GM12878 (cell line): ENCODE data around the gene TMEM198. TPM values are rescaled to one million over a fixed set of nuclear protein-coding genes. Genes with fewer than 3 reads are reported as not detected.

Experiments
- ATAC-seq: fragments of 200-7000 bp; cut with Tn5 transposase; 3 replicates; pipeline ENCODE4 v1.9.1; 2020; ENCODE audit warnings: mild to moderate bottlenecking, moderate library complexity
- BruUV-seq: library from RNA; stranded (reverse); fragments of 400-500 nt; replicated peaks from 2 replicates; lab custom pipeline; 2021; lab: Mats Ljungman, UMichigan
- CTCF ChIA-PET: fragments of 300-600 bp; sonication (Branson Sonifier 250); formaldehyde crosslinking; extraction: SDS; loops from one replicate; lab custom pipeline; 2021; ENCODE audit warnings: inconsistent platforms; lab: Yijun Ruan, JAX
- POLR2A ChIA-PET: fragments of 350-600 bp; formaldehyde crosslinking; extraction: SDS; loops from one replicate; lab custom pipeline; 2021; ENCODE audit warnings: inconsistent platforms; lab: Charles Lee
- RAD21 ChIA-PET: fragments of 300-600 bp; sonication (Branson Sonifier 250); formaldehyde crosslinking; loops from one replicate; lab custom pipeline; 2023; ENCODE audit warnings: antibody characterized with exemption; ENCODE audit not compliant: unreplicated experiment; lab: Charles Lee
- SMC1A ChIA-PET: fragments of 300-600 bp; sonication (Branson Sonifier 250); formaldehyde crosslinking; loops from one replicate; lab custom pipeline; 2023; ENCODE audit not compliant: unreplicated experiment, uncharacterized antibody; lab: Charles Lee
- DNase-seq: peaks from one replicate; pipeline ENCODE4 v3.0.0-alpha.2; 2011; ENCODE audit warnings: low read depth, low spot score
- FAIRE-seq: peaks from 3 replicates; lab custom pipeline; 2011; peaks lifted over from hg19 to GRCh38; lab: Jason Lieb, UNC
- H2AFZ ChIP-seq: 2 replicates; pipeline ENCODE4 v1.6.0; 2011; ENCODE audit warnings: low read depth, low read length, control low read depth; ENCODE audit not compliant: control insufficient read depth
- H3K27ac ChIP-seq: 2 replicates; pipeline ENCODE4 v1.5.1; 2011; ENCODE audit warnings: control low read depth; ENCODE audit not compliant: control insufficient read depth, insufficient read depth
- H3K27me3 ChIP-seq, 2 experiments: replicated peaks in 1 of 2; 2 replicates each; pipeline versions ENCODE4 v1.6.0 to v1.6.1; 2011; ENCODE audit warnings: low read length in 1 of 2; ENCODE audit not compliant: control insufficient read depth in 2 of 2, insufficient read depth in 2 of 2
- H3K36me3 ChIP-seq, 2 experiments: 2 replicates each; pipeline ENCODE4 v1.5.1; 2011; ENCODE audit warnings: low read length in 1 of 2; ENCODE audit not compliant: control insufficient read depth in 2 of 2, insufficient read depth in 2 of 2
- H3K4me1 ChIP-seq: 2 replicates; pipeline ENCODE4 v1.6.1; 2011; ENCODE audit warnings: mild to moderate bottlenecking, low read length, moderate library complexity, mixed read lengths; ENCODE audit not compliant: control insufficient read depth, insufficient read depth
- H3K4me2 ChIP-seq: 2 replicates; pipeline ENCODE4 v1.6.0; 2011; ENCODE audit warnings: control low read depth; ENCODE audit not compliant: control insufficient read depth, insufficient read depth
- H3K4me3 ChIP-seq: fragments of 200-600 bp; sonication (generic); 2 replicates; pipeline ENCODE4 v1.5.1; 2016
- H3K79me2 ChIP-seq: 2 replicates; pipeline ENCODE4 v1.6.0; 2011; ENCODE audit warnings: low read length; ENCODE audit not compliant: control insufficient read depth, insufficient read depth
- H3K9ac ChIP-seq: 2 replicates; pipeline ENCODE4 v1.8.0; 2011; ENCODE audit warnings: low read length, control low read depth, mixed read lengths; ENCODE audit not compliant: control insufficient read depth, insufficient read depth
- H3K9me3 ChIP-seq: replicated peaks from 3 replicates; pipeline ENCODE4 v1.5.1; 2011; ENCODE audit warnings: mild to moderate bottlenecking, low read length; ENCODE audit not compliant: control insufficient read depth, insufficient read depth
- H4K20me1 ChIP-seq: 2 replicates; pipeline ENCODE4 v1.6.0; 2011; ENCODE audit not compliant: control insufficient read depth, insufficient read depth
- BCLAF1 ChIP-seq: fragments of 450-650 bp; IDR thresholded peaks from 2 replicates; pipeline ENCODE4 v1.6.1; 2017; ENCODE audit warnings: antibody characterized with exemption, mild to moderate bottlenecking, moderate library complexity
- KAT2A ChIP-seq: conservative IDR thresholded peaks from 2 replicates; pipeline ENCODE4 v1.6.1; 2011; ENCODE audit warnings: low read depth, low read length; ENCODE audit not compliant: control insufficient read depth
- RAD51 ChIP-seq: fragments of 450-650 bp; IDR thresholded peaks from 2 replicates; pipeline ENCODE4 v1.6.1; 2016; ENCODE audit warnings: moderate library complexity, mild to moderate bottlenecking, inconsistent platforms
- STAT3 ChIP-seq: IDR thresholded peaks from 2 replicates; pipeline ENCODE4 v1.6.1; 2011; ENCODE audit warnings: low read depth, low read length, improper control_type of control experiment
- SUZ12 ChIP-seq: fragments of 200-600 bp; sonication (generic); IDR thresholded peaks from one replicate; pipeline ENCODE4 v1.6.1; 2018; ENCODE audit warnings: antibody characterized with exemption, mild to moderate bottlenecking; ENCODE audit not compliant: unreplicated experiment
- ZNF384 ChIP-seq: IDR thresholded peaks from 2 replicates; pipeline ENCODE4 v1.6.1; 2012; ENCODE audit warnings: low read depth, mild to moderate bottlenecking, low read length, improper control_type of control experiment, borderline replicate concordance
- WGBS: methylation state at CpG from one replicate; pipeline ENCODE4 v1.1.6; 2016; ENCODE audit warnings: low lambda C conversion rate; ENCODE audit not compliant: insufficient replicate concordance, insufficient coverage; ENCODE audit errors: missing lambda C conversion rate; 5-methylcytosine and 5-hydroxymethylcytosine counted together
- in situ Hi-C: fragments of 300-500 bp; cut with MboI; formaldehyde crosslinking; loops from 9 replicates; pipeline ENCODE4 v1.14.3; 2018; ENCODE audit warnings: mixed read lengths
- intact Hi-C: fragments of 100-400 bp; cut with micrococcal nuclease; formaldehyde crosslinking; loops from one replicate; pipeline ENCODE4 v1.14.2; 2022; ENCODE audit not compliant: unreplicated experiment
- polyA plus RNA-seq, 11 experiments: library from polyadenylated mRNA; depleted of rRNA in 4 of 11; unstranded in 6 of 11; stranded (reverse) in 5 of 11; fragments of >200 nt; fragmentation: Nextera tagmentation in 4 of 11; fragmentation: Illumina TruSeq in 1 of 11; extraction: Ambion mirVana in 4 of 11; extraction: Trizol in 1 of 11; gene quantifications; 1 replicate in 1 of 11; 2 replicates in 10 of 11; pipeline versions ENCODE4 v1.2.1 to v1.2.3, GENCODE V29; 2011 to 2016; ENCODE audit warnings: inconsistent platforms in 2 of 11, missing spikeins in 2 of 11, low read depth in 1 of 11
- total RNA-seq, 4 experiments: library from RNA; depleted of rRNA in 3 of 4; stranded (reverse); fragments of >200 nt in 3 of 4; fragmentation: Illumina TruSeq in 1 of 4; extraction: Trizol in 1 of 4; gene quantifications; 2 replicates each; pipeline versions ENCODE4 v1.2.1 to v1.2.3, GENCODE V29; 2013 to 2021
- TF ChIP-seq, protein P1 (sequence below): IDR thresholded peaks from 2 replicates; pipeline ENCODE4 v1.6.1; 2011; ENCODE audit warnings: low read depth, low read length, improper control_type of control experiment, borderline replicate concordance

Gene TMEM198
- total and polyA plus RNA-seq, 10 of the 15 experiments (the other 5 are each of a cell fraction or from before 2014, with no cell fraction given), result 0.16 to 1.2 (median 0.65) TPM; not detected in 2

GRCh38 chr2:219495531-219496122, 48.2 kb upstream of the TMEM198 start (continued):
- TF ChIP-seq, protein P1, sequence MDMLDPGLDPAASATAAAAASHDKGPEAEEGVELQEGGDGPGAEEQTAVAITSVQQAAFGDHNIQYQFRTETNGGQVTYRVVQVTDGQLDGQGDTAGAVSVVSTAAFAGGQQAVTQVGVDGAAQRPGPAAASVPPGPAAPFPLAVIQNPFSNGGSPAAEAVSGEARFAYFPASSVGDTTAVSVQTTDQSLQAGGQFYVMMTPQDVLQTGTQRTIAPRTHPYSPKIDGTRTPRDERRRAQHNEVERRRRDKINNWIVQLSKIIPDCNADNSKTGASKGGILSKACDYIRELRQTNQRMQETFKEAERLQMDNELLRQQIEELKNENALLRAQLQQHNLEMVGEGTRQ, result peak; percentile 68
- TF ChIP-seq KAT2A, result no peak
- no peak for TF ChIP-seq STAT3
- TF ChIP-seq RAD51, result peak; percentile 79
- TF ChIP-seq BCLAF1, result no peak
- TF ChIP-seq, all 136 proteins: peak for 8

GRCh38 chr2:219496247-219496824, 47.5 kb upstream of the TMEM198 start:
- intact Hi-C loops (no loop called here), in situ Hi-C loops (no loop called here)
- no TSS peak for BruUV-seq
- Histone ChIP-seq H3K79me2 (peaks cover 11% of the 10 kb centered on the region), H3K27me3 (peaks cover 11 to 15% of the 10 kb centered on the region in 2 experiments), H3K36me3 (no peaks in the 10 kb centered on the region), H2AFZ (no peak overlapping the region), H3K9me3 (no peaks in the 10 kb centered on the region; the same call in 2 of the 3 replicates), H4K20me1 (no peaks in the 10 kb centered on the region), H3K4me3 (no peak overlapping the region), H3K4me2 (no peak overlapping the region), H3K27ac (no peak overlapping the region), H3K9ac (no peak overlapping the region), H3K4me1 (peaks cover 15% of the 10 kb centered on the region)
- RAD21 ChIA-PET, result interaction anchor here (0.6 to 3.6 kb wide), 8 partner anchors 22 to 189 kb away, joined by 3 to 42 read pairs (median 6); no protein-coding TSS in a partner anchor
- FAIRE-seq (no peak), ATAC-seq (no peak), DNase-seq (no peak)
- SMC1A ChIA-PET, result interaction anchor here (0.8 to 3.0 kb wide), 4 partner anchors 12 to 146 kb away, joined by 3 to 41 read pairs (median 4); no protein-coding TSS in a partner anchor
- WGBS, result 36% methylated on average over 20 of the region's 20 CpGs
- TF ChIP-seq SUZ12, result peak; percentile 33
- no peak for TF ChIP-seq ZNF384
- POLR2A ChIA-PET, result interaction anchor here (1.0 kb wide), 1 partner anchor 10 kb away, joined by 3 read pairs; no protein-coding TSS in a partner anchor
- CTCF ChIA-PET, result interaction anchor here (0.7 to 11.4 kb wide), 14 partner anchors 10 to 193 kb away, joined by 3 to 224 read pairs (median 6); partner anchors contain the start of genes DNPEP and STK11IP
